D721Med (cell line): ENCODE data around the gene KNSTRN.
A peak's percentile ranks its signal among the peaks of the same experiment; 100 is the strongest.

Experiments used
- DNase-seq: peaks from one replicate; pipeline ENCODE4 v3.0.0; 2011; ENCODE audit warnings: low spot score; ENCODE audit not compliant: insufficient read length
- FAIRE-seq: peaks from 2 replicates; lab custom pipeline; 2011; peaks lifted over from hg19 to GRCh38; lab: Jason Lieb, UNC
- TF ChIP-seq, protein P1 (sequence below): IDR thresholded peaks from 2 replicates; pipeline ENCODE4 v1.5.1; 2012; ENCODE audit warnings: mild to moderate bottlenecking, control low read depth; ENCODE audit not compliant: insufficient read depth; ENCODE audit errors: missing control alignments

KNSTRN gene

DNA sequence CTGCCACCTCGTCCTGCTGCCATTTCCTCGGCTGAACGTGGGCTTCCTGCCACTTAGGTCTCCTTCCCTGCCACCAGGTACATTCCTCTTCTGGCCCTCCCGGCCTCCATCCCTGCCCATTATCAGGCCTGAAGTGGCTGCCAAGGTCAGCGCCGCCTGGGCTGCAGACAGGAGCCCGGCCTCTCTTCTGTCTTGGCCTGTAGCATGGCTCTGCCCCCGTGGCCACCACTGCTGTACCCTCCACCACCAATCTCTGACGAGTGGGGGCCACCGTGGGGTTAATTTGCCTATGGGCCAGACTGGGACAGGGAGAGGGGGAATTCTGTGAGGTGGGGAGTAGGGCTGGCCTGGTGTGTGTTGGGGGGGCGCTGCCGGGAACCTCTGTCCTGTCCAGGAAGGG is 56.2 kb downstream of the KNSTRN start:
- DNase-seq (no peak), FAIRE-seq (no peak)
- TF ChIP-seq, protein P1, sequence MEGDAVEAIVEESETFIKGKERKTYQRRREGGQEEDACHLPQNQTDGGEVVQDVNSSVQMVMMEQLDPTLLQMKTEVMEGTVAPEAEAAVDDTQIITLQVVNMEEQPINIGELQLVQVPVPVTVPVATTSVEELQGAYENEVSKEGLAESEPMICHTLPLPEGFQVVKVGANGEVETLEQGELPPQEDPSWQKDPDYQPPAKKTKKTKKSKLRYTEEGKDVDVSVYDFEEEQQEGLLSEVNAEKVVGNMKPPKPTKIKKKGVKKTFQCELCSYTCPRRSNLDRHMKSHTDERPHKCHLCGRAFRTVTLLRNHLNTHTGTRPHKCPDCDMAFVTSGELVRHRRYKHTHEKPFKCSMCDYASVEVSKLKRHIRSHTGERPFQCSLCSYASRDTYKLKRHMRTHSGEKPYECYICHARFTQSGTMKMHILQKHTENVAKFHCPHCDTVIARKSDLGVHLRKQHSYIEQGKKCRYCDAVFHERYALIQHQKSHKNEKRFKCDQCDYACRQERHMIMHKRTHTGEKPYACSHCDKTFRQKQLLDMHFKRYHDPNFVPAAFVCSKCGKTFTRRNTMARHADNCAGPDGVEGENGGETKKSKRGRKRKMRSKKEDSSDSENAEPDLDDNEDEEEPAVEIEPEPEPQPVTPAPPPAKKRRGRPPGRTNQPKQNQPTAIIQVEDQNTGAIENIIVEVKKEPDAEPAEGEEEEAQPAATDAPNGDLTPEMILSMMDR = no peak

DNA sequence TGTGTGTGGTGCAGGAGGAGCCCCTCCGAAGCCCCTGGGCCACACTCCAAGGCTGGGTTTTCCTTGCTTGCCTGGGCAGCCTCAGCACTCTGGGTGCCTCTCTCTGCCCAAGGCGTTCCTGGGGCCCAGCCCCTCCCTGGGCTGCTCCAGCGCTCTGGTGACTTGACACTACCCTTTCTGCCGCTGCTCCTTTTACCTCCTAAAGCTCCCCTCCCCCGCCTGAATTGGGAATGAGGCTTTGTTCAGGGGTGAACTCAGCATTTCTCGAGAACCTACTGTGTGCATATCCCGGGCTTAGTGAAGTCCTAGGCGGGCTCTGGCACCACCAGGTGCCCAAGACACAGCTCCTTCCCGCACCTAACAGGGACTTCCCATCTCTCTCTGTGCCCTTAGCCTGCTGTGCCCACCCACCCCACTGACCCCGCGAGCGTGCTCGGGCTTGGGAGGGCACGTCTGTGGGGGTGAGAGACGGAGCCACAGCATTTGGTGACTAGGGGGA is 57.0 kb downstream of the KNSTRN start:
- DNase-seq (no peak), FAIRE-seq (no peak)
- TF ChIP-seq, protein P1 = no peak

DNA sequence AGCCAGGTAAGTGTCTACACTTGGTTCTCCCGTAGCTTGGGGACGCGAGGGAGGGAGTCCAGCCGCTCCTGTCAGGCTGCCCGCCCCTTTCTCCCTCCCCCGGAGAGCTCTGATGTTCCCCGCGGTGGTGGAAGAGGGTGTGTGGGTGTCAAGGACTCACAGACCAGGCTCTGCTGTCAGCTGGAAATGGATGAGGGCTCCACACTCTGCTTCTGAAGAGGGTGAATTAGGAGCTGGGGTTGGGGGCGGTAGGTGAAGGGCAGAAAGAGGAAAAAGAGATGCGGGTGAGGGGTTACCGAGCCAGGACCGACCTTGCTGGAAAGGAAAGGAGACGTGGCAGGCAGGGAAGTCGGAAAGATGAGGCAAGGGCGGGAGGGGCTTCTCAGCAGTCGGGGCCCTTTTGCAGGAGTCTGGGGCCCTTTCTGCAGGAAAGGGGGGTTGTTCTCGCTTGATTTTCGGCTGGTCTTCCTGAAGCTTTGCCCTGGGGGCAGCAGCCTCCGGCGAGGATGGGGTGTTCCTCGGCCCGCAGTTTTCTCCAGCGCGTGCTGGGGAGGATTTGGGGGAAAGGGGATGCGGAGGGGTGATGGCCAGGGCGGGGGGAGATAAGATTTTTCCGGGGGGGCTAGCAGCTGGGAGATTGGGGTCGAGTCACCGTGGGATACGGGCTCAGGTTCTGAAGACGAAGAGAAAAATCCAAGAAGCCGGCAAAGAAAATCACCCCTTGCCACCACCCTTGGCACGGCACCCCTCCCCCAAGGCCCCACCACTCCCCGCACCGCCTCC is 57.6 kb downstream of the KNSTRN start:
- DNase-seq = no peak
- FAIRE-seq = no peak
- TF ChIP-seq, protein P1 = no peak

DNA sequence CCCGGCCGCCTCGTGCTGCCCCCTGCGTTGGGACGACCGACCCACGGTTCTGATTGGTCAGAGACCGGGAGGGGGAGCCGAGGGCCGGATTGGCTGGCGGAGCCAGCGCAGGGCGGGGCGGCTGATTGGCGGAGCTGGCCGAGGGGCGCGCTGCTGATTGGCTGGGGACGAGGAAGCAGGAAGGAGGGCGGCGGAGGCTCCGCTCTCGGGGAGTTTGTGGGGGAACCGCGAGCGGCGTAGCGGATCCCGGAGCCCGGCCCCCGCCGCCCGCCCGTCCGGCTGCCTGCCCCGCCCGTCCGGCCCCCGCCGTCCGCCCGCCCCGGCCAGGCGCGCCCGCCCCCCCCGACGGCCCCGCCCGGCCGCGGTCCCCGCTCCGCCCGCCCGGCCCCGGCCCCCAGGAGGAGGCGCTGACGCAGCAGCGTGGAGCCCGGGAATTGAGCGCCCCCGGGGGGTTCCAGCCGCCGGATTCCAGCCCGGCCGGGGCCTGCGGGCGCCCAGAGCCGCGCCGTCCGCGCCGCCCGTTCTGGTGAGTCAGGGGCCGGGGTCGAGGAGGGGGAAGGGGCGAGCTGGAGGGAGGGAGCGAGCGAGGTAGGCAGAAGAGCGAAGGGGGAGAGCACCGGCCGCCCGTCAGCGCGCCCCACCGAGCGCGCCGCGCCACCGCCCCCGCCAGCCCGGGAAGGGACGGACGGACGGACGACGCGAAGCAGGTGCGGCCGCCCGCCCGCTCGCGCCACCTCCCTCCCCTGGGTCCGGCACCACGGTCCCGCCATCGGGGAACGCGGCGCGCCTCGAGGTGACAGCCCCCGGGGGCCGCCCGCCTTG is 58.4 kb downstream of the KNSTRN start, which contains the start of gene BAHD1:
TSS of gene BAHD1 (plus strand) at position 211 of the 822 bp plus-strand sequence. CDS start 17,512 bp downstream, outside the sequence.
- TF ChIP-seq, protein P1 = peak; percentile 9
- FAIRE-seq (no peak), DNase-seq (peak; percentile 99)

DNA sequence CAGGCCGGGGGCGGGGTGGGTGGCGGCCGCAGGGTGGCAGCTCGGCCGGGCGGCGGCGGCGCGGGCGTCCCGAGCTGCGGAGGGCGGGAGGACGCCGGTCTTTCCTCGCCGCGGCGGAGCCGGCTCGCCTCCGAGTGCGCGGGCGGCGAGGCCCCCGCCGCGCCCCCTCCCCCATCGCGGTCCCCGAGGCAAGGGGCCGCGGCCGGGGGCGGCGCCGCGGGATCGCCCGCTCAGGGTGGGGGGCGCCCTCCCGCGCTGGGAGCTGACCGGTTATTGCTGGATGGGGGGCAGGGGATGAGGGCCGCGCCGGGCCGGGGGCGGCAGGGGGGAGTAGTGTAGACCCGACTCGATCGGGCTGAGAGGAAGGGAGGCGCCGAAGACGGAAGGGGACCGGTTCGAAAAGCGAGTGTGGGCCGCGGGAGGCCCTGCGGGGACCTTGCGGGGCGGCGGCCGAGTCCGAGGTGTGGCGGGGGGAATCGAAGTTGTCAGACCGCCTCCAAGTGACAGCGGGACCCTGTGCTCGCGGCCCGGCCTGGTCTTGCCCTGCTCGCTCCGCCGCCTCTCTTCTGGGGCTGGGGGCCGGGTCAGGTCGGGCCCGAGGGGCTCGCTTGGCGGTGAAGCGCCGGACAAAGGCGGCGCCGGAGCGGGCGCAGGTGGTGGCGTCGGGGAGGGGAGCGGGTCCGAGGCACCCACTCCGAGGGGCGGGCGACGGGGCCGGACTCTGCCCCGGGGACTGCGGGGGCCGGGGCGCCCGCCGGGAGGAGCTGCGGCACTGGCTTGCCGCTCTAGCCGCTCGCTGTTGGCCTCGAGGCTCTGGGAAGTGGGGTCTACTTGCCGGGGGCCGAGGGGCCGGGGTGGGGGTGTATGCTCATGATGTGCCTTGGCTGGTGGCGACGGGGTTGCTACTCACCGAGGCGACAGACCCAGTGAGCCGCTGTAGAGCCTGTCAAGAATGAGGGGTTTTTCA is 59.3 kb downstream of the KNSTRN start:
- DNase-seq (no peak), FAIRE-seq (no peak)
- TF ChIP-seq, protein P1 = no peak

DNA sequence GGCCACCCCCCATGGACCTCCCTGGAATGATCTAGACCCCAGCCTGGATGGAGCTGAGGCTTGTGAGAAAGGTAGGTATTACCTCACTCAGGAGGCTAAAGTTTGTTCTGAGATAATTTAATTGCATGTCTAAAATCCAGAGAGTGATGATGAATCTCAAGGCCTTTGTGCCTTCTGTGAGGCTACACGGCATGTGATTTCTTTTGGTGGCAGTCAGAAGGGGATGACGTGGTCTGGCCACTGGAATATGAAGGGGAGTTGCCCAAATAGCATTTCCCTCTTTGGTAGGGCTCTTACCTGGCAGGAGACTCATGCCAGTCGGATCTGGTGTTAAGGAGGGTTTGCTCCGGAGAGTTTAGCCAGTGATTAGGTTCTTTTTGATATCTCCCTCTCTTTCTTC is 60.7 kb downstream of the KNSTRN start:
- DNase-seq (no peak), FAIRE-seq (no peak)
- TF ChIP-seq, protein P1 = no peak
